HCT116 (cell line): ENCODE measurements around the gene NTNG2. TPM values are rescaled to one million over a fixed set of nuclear protein-coding genes. Genes with fewer than 3 reads are reported as not detected.

ENCODE experiments used
- ATAC-seq: fragments of 200-7000 bp; cut with Tn5 transposase; 2 replicates; pipeline ENCODE4 v1.9.1; 2020; ENCODE audit warnings: mild to moderate bottlenecking, moderate library complexity
- BruUV-seq: library from RNA; stranded (reverse); fragments of 400-500 nt; replicated peaks from 2 replicates; lab custom pipeline; 2021; lab: Mats Ljungman, UMichigan
- CTCF ChIA-PET: fragments of 300-600 bp; sonication (Branson Sonifier 250); formaldehyde crosslinking; loops from one replicate; lab custom pipeline; 2021; ENCODE audit warnings: antibody characterized with exemption; lab: Charles Lee
- POLR2A ChIA-PET: fragments of 300-600, 350-600 bp; sonication (Branson Sonifier 250); formaldehyde crosslinking; loops from one replicate; lab custom pipeline; 2021; ENCODE audit warnings: antibody characterized with exemption; lab: Charles Lee
- RAD21 ChIA-PET, 2 experiments: fragments of 300-600 bp; sonication (Branson Sonifier 250); formaldehyde crosslinking; loops; one replicate each; lab custom pipeline; 2023; ENCODE audit warnings: low total read pairs in 2 of 2; ENCODE audit not compliant: uncharacterized antibody in 2 of 2, unreplicated experiment in 2 of 2, low non-redundant PET in 1 of 2; lab: Charles Lee
- DNase-seq: peaks from one replicate; pipeline ENCODE4 v3.0.0-alpha.2; 2010; ENCODE audit warnings: low read depth, low spot score
- H2AFZ ChIP-seq: fragments of 200-600 bp; shearing (Covaris generic), sonication (generic); 2 replicates; pipeline ENCODE4 v1.6.1; 2017; ENCODE audit warnings: low read depth, mixed run types, mixed read lengths, antibody characterized with exemption, low read length; ENCODE audit not compliant: poor library complexity, severe bottlenecking
- H3K27ac ChIP-seq: 2 replicates; pipeline ENCODE4 v1.5.1; 2012; ENCODE audit warnings: low read depth, low read length
- H3K27me3 ChIP-seq: fragments of 200-600 bp; sonication (generic); 2 replicates; pipeline ENCODE4 v1.6.1; 2016; ENCODE audit warnings: mixed run types, low read length, mixed read lengths; ENCODE audit not compliant: insufficient read depth
- H3K36me3 ChIP-seq, 2 experiments: fragments of 200-500 bp in 1 of 2; fragments of 200-600 bp in 1 of 2; sonication (Bioruptor generic) in 1 of 2; sonication (generic) in 1 of 2; 2 replicates each; pipeline versions ENCODE4 v1.5.1 to v1.6.1; 2014 to 2016; ENCODE audit warnings: low read length in 2 of 2, inconsistent platforms in 1 of 2, mixed read lengths in 1 of 2, mixed run types in 1 of 2; ENCODE audit not compliant: insufficient read depth in 2 of 2, control insufficient read depth in 1 of 2
- H3K4me1 ChIP-seq, 2 experiments: fragments of 200-600 bp in 1 of 2; sonication (generic) in 1 of 2; 2 replicates each; pipeline versions ENCODE4 v1.5.1 to v1.6.1; 2012 to 2017; ENCODE audit warnings: low read length in 2 of 2, inconsistent platforms in 1 of 2, mild to moderate bottlenecking in 1 of 2, mixed read lengths in 1 of 2, mixed run types in 1 of 2, moderate library complexity in 1 of 2; ENCODE audit not compliant: insufficient read depth in 2 of 2, control insufficient read depth in 1 of 2
- H3K4me2 ChIP-seq: fragments of 200-600 bp; sonication (generic); 2 replicates; pipeline ENCODE4 v1.6.1; 2017; ENCODE audit warnings: mixed run types, low read length, mixed read lengths
- H3K4me3 ChIP-seq, 2 experiments: fragments of 200-600 bp in 1 of 2; sonication (generic) in 1 of 2; replicated peaks in 1 of 2; 2 replicates each; pipeline ENCODE4 v1.5.1; 2011 to 2016; ENCODE audit warnings: low read length in 2 of 2, control low read depth in 1 of 2, low read depth in 1 of 2, mild to moderate bottlenecking in 1 of 2, mixed read lengths in 1 of 2, mixed run types in 1 of 2
- H3K79me2 ChIP-seq: fragments of 200-600 bp; sonication (generic); 2 replicates; pipeline ENCODE4 v1.6.1; 2017; ENCODE audit warnings: mild to moderate bottlenecking, mixed run types, low read length, moderate library complexity, mixed read lengths; ENCODE audit not compliant: insufficient read depth
- H3K9ac ChIP-seq: fragments of 200-600 bp; sonication (generic); 2 replicates; pipeline ENCODE4 v1.6.1; 2016; ENCODE audit warnings: low read length, mixed read lengths
- H3K9me2 ChIP-seq: fragments of 200-600 bp; sonication (generic), shearing (Covaris generic); 2 replicates; pipeline ENCODE4 v1.6.1; 2017; ENCODE audit warnings: mixed run types, mild to moderate bottlenecking, moderate library complexity; ENCODE audit not compliant: insufficient read depth
- H3K9me3 ChIP-seq, 2 experiments: fragments of 200-500 bp in 1 of 2; fragments of 200-600 bp in 1 of 2; sonication (Bioruptor generic) in 1 of 2; sonication (generic) in 1 of 2; 2 replicates each; pipeline ENCODE4 v1.6.1; 2014 to 2017; ENCODE audit warnings: low read length in 2 of 2, mixed read lengths in 2 of 2, inconsistent platforms in 1 of 2, low read depth in 1 of 2, mild to moderate bottlenecking in 1 of 2, mixed run types in 1 of 2, moderate library complexity in 1 of 2; ENCODE audit not compliant: control insufficient read depth in 1 of 2, insufficient read depth in 1 of 2
- H4K20me1 ChIP-seq: fragments of 200-600 bp; sonication (generic), shearing (Covaris generic); 2 replicates; pipeline ENCODE4 v1.6.1; 2017; ENCODE audit warnings: mixed run types, mild to moderate bottlenecking, moderate library complexity; ENCODE audit not compliant: insufficient read depth
- CBX3 ChIP-seq: IDR thresholded peaks from 2 replicates; pipeline ENCODE4 v1.6.1; 2012; ENCODE audit warnings: low read depth
- ELF1 ChIP-seq: IDR thresholded peaks from 2 replicates; pipeline ENCODE4 v1.6.1; 2012; ENCODE audit warnings: low read depth, borderline replicate concordance
- SRF ChIP-seq: IDR thresholded peaks from 2 replicates; pipeline ENCODE4 v1.6.1; 2012; ENCODE audit warnings: low read depth
- intact Hi-C: fragments of 100-400 bp; cut with micrococcal nuclease; formaldehyde crosslinking; loops from 2 replicates; pipeline ENCODE4 v1.10.0; 2022
- total RNA-seq: library from RNA; stranded (reverse); gene quantifications from one replicate; pipeline ENCODE4 v1.2.1, GENCODE V29; 2021; ENCODE audit not compliant: unreplicated experiment
- TF ChIP-seq, protein P1 (sequence below): IDR thresholded peaks from 2 replicates; pipeline ENCODE4 v1.6.1; 2011; ENCODE audit warnings: mild to moderate bottlenecking, low read length, moderate library complexity; ENCODE audit not compliant: insufficient replicate concordance; ENCODE audit errors: extremely low read depth

Gene NTNG2
- total RNA-seq, 1 experiment from 2014 or later: 2.5 TPM

- Histone ChIP-seq H2AFZ (no peak overlapping the region), H3K27ac (no peak overlapping the region), H3K9ac (no peak overlapping the region), H3K4me1 (no peaks in the 10 kb centered on the region), H3K79me2 (no peaks in the 10 kb centered on the region), H3K9me3 (no peaks in the 10 kb centered on the region), H3K9me2 (no peaks in the 10 kb centered on the region), H3K36me3 (no peaks in the 10 kb centered on the region), H4K20me1 (no peaks in the 10 kb centered on the region), H3K4me3 (no peak overlapping the region), H3K27me3 (no peaks in the 10 kb centered on the region), H3K4me2 (no peak overlapping the region)
- CTCF ChIA-PET: interaction anchor here (0.9 to 6.4 kb wide), 2 partner anchors 14 to 64 kb away, joined by 3 to 154 read pairs; no protein-coding TSS in a partner anchor
- DNase-seq (no peak), ATAC-seq (no peak)
- no TSS peak for BruUV-seq
- intact Hi-C loops: no loop called here
- RAD21 ChIA-PET: no interaction called here
- TF ChIP-seq SRF (no peak), CBX3 (no peak), ELF1 (no peak)
- POLR2A ChIA-PET: interaction anchor here (0.9 kb wide), 1 partner anchor 13 kb away, joined by 3 read pairs; no protein-coding TSS in a partner anchor
These were observed 10.3 kb downstream of the NTNG2 start for GRCh38 chr9:132172185-132172584.

DNA sequence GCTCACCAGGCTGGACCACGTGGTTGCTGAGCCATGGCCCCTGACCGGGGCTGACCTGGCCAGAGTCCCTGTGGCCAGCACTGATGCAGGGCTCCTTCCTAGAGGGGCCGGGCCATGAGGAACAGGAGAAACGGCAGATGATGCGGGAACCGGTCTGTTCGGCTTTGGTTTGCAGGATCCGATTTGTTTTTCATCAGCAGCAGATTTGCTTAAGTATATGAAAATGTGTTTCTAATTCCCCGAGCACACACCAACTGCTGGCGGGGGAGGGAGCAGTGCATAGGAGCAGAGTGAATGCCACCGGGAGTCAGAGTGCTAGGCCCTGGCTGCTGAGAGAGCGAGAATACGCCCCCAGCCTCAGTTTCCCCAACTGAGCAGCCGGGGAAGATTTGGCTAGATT is 13.6 kb downstream of the NTNG2 start:
- ChIA-PET RAD21 (no interaction called here), CTCF (interaction anchor here (1.8 kb wide), 1 partner anchor 61 kb away, joined by 7 read pairs; no protein-coding TSS in a partner anchor), POLR2A (no interaction called here)
- intact Hi-C loops: no loop called here
- no peak for DNase-seq
- H3K4me1 ChIP-seq: no peaks in the 10 kb centered on the region
- H3K27ac ChIP-seq: no peak overlapping the region
- BruUV-seq: no TSS peak
- no peak overlapping the region for H3K4me3 ChIP-seq
- no peak overlapping the region for H3K4me2 ChIP-seq
- TF ChIP-seq, protein P1, sequence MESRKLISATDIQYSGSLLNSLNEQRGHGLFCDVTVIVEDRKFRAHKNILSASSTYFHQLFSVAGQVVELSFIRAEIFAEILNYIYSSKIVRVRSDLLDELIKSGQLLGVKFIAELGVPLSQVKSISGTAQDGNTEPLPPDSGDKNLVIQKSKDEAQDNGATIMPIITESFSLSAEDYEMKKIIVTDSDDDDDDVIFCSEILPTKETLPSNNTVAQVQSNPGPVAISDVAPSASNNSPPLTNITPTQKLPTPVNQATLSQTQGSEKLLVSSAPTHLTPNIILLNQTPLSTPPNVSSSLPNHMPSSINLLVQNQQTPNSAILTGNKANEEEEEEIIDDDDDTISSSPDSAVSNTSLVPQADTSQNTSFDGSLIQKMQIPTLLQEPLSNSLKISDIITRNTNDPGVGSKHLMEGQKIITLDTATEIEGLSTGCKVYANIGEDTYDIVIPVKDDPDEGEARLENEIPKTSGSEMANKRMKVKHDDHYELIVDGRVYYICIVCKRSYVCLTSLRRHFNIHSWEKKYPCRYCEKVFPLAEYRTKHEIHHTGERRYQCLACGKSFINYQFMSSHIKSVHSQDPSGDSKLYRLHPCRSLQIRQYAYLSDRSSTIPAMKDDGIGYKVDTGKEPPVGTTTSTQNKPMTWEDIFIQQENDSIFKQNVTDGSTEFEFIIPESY: no peak
- no peaks in the 10 kb centered on the region for H3K36me3 ChIP-seq
- H3K27me3 ChIP-seq: no peaks in the 10 kb centered on the region
- no peak overlapping the region for H3K9ac ChIP-seq
- H2AFZ ChIP-seq: no peak overlapping the region
- H3K79me2 ChIP-seq: no peaks in the 10 kb centered on the region
- no peaks in the 10 kb centered on the region for H3K9me2 ChIP-seq
- no peaks in the 10 kb centered on the region for H3K9me3 ChIP-seq
- H4K20me1 ChIP-seq: no peaks in the 10 kb centered on the region
- no peak for ATAC-seq
